H1 (cell line): Measurements from ENCODE around the gene AKR1C8. TPM values are rescaled to one million over a fixed set of nuclear protein-coding genes. Genes with fewer than 3 reads are reported as not detected.

ENCODE experiments used
- EP300 ChIP-seq, 2 experiments: IDR thresholded peaks; 1 replicate in 1 of 2; 2 replicates in 1 of 2; pipeline ENCODE4 v1.6.1; 2011 to 2012; ENCODE audit warnings: low read depth in 2 of 2, low read length in 2 of 2, mild to moderate bottlenecking in 2 of 2, borderline replicate concordance in 1 of 2, inconsistent platforms in 1 of 2, moderate library complexity in 1 of 2
- polyA plus RNA-seq, 7 experiments: library from polyadenylated mRNA; depleted of rRNA in 3 of 7; stranded (reverse) in 5 of 7; unstranded in 2 of 7; fragments of >200 nt in 5 of 7; fragments of 200-250 nt in 2 of 7; gene quantifications; 1 replicate in 5 of 7; 2 replicates in 1 of 7; 4 replicates in 1 of 7; pipeline versions ENCODE4 v1.2.1 to v1.2.3, GENCODE V29; 2011 to 2013; ENCODE audit warnings: missing spikeins in 2 of 7, mixed read lengths in 2 of 7
- total RNA-seq: library from RNA; stranded (reverse); fragmentation: NEBNext Ultra II Directional; extraction: Animal tissue kit (Norgen Biotek cat#: 25700); gene quantifications from 2 replicates; pipeline ENCODE4 v1.2.1, GENCODE V29; 2021

The AKR1C8 gene
- total and polyA plus RNA-seq, 2 of the 8 experiments (the other 6 are each of a cell fraction or from before 2014, with no cell fraction given): not detected

GRCh38 chr10:5233324-5233723 is 48.4 kb upstream of the AKR1C8 start (continued):
- no peak for TF ChIP-seq EP300 (IDR thresholded peaks at IDR 0.05; ENCODE audit: borderline replicate concordance in 1 of 2, low read depth in 2 of 2, low read length in 2 of 2)
- TF ChIP-seq, all 59 proteins: peak for 0
